K562 (cell line): Measurements from ENCODE around the gene NR0B1. TPM values are rescaled to one million over a fixed set of nuclear protein-coding genes. Genes with fewer than 3 reads are reported as not detected.

Experiments
- MGA ChIP-seq: fragments of 450-650 bp; IDR thresholded peaks from 2 replicates; pipeline ENCODE4 v1.6.1; 2016; ENCODE audit warnings: mild to moderate bottlenecking, moderate library complexity
- MTF1 ChIP-seq: fragments of 250-450 bp; sonication (Bioruptor Pico); IDR thresholded peaks from 2 replicates; pipeline ENCODE4 v1.9.0; 2021; ENCODE audit warnings: moderate library complexity, mild to moderate bottlenecking, inconsistent platforms, borderline replicate concordance
- RERE ChIP-seq: sonication (generic); formaldehyde crosslinking; IDR thresholded peaks from 2 replicates; pipeline ENCODE4 v1.8.0; 2023; ENCODE audit warnings: missing genetic modification reagents, mild to moderate bottlenecking, borderline replicate concordance
- ZBTB11 ChIP-seq, 3 experiments: fragments of 200-800 bp in 1 of 3; fragments of 250-450 bp in 1 of 3; fragments of 450-650 bp in 1 of 3; sonication (Bioruptor Pico) in 1 of 3; sonication (Bioruptor generic) in 1 of 3; formaldehyde crosslinking in 1 of 3; IDR thresholded peaks; 2 replicates each; pipeline versions ENCODE4 v1.6.1 to v1.8.0; 2016 to 2022; ENCODE audit warnings: mild to moderate bottlenecking in 2 of 3, missing genetic modification characterization in 2 of 3, missing compliant biosample characterization in 1 of 3, moderate library complexity in 1 of 3
- polyA plus RNA-seq, 8 experiments: library from polyadenylated mRNA; depleted of rRNA in 4 of 8; stranded (reverse) in 5 of 8; unstranded in 3 of 8; fragments of >200 nt; fragmentation: Nextera tagmentation in 2 of 8; fragmentation: Illumina TruSeq in 1 of 8; extraction: Ambion mirVana in 2 of 8; extraction: Trizol in 1 of 8; gene quantifications; 2 replicates each; pipeline versions ENCODE4 v1.2.1 to v1.2.3, GENCODE V29; 2011 to 2014; ENCODE audit warnings: inconsistent platforms in 1 of 8, missing spikeins in 1 of 8
- total RNA-seq, 7 experiments: library from RNA; depleted of rRNA in 6 of 7; stranded (reverse); fragments of >200 nt in 6 of 7; fragmentation: Illumina TruSeq in 2 of 7; extraction: Trizol in 2 of 7; gene quantifications; 2 replicates each; pipeline versions ENCODE4 v1.2.1 to v1.2.3, GENCODE V29; 2011 to 2021; ENCODE audit warnings: low replicate concordance in 1 of 7

The NR0B1 gene
- total and polyA plus RNA-seq, 9 of the 15 experiments (the other 6 are each of a cell fraction or from before 2014, with no cell fraction given), result not detected

- TF ChIP-seq MGA (no peak), MTF1 (CRISPR knock-in tag) (no peak), RERE (CRISPR knock-in tag) (no peak), ZBTB11 (CRISPR knock-in tag; IDR thresholded peaks at IDR 0.05) (no peak)
Observed at GRCh38 chrX:30283456-30284200, 25.6 kb downstream of the NR0B1 start (continued).
